Peyer's patch (tissue), 4 donors: ENCODE measurements around the gene TAMALIN.

Source experiments
- CTCF ChIP-seq, 6 experiments: fragments of 450-650 bp in 4 of 6; fragments of 200-600 bp in 2 of 6; sonication (generic) in 1 of 6; IDR thresholded peaks; one replicate each; pipeline ENCODE4 v1.5.1; 2017 to 2019; ENCODE audit warnings: antibody characterized with exemption in 6 of 6, mild to moderate bottlenecking in 3 of 6, moderate library complexity in 1 of 6
- POLR2A ChIP-seq, 2 donors: fragments of 450-650 bp; IDR thresholded peaks; one replicate each; pipeline ENCODE4 v1.5.1; 2017; ENCODE audit warnings: antibody characterized with exemption in 2 of 2, mild to moderate bottlenecking in 2 of 2, moderate library complexity in 2 of 2

- TF ChIP-seq CTCF (IDR thresholded peaks at IDR 0.05) (no peak), POLR2A (IDR thresholded peaks at IDR 0.05) (no peak)
Observed at GRCh38 chr12:52035926-52036325, 29.2 kb downstream of the TAMALIN start.
